Transverse colon (tissue), 4 donors: ENCODE measurements around the gene S100A7.

Experiments used
- CTCF ChIP-seq, 5 experiments: fragments of 200-600 bp in 3 of 5; fragments of 450-650 bp in 2 of 5; sonication (generic) in 3 of 5; IDR thresholded peaks; 1 replicate in 2 of 5; 2 replicates in 3 of 5; pipeline ENCODE4 v1.5.1; 2016 to 2017; ENCODE audit warnings: antibody characterized with exemption in 5 of 5, inconsistent platforms in 3 of 5, mild to moderate bottlenecking in 2 of 5, moderate library complexity in 1 of 5
- EP300 ChIP-seq: sonication (generic); formaldehyde crosslinking; IDR thresholded peaks from one replicate; pipeline ENCODE4 v1.6.1; 2017; ENCODE audit warnings: antibody characterized with exemption, low read depth
- POLR2A ChIP-seq: fragments of 450-650 bp; IDR thresholded peaks from one replicate; pipeline ENCODE4 v1.6.1; 2016; ENCODE audit warnings: antibody characterized with exemption, mild to moderate bottlenecking, moderate library complexity
- POLR2AphosphoS5 ChIP-seq, 3 donors: sonication (generic); formaldehyde crosslinking; IDR thresholded peaks; one replicate each; pipeline ENCODE4 v1.6.1; 2016; ENCODE audit warnings: antibody characterized with exemption in 3 of 3

GRCh38 chr1:153422450-153423068, 37.9 kb downstream of the S100A7 start:
- TF ChIP-seq CTCF (IDR thresholded peaks at IDR 0.05) (no peak), EP300 (no peak), POLR2A (no peak), POLR2AphosphoS5 (IDR thresholded peaks at IDR 0.05) (no peak)
